Endodermal cell (in vitro differentiated cells): ENCODE data around the gene FBRSL1. TPM values are rescaled to one million over a fixed set of nuclear protein-coding genes. Genes with fewer than 3 reads are reported as not detected.
A peak's percentile ranks its signal among the peaks of the same experiment; 100 is the strongest.

ENCODE experiments used
- DNase-seq: peaks from one replicate; pipeline ENCODE4 v3.0.0-alpha.2; 2017
- H3K27ac ChIP-seq: 2 replicates; pipeline ENCODE4 v1.5.1; 2013; ENCODE audit warnings: mild to moderate bottlenecking, low read depth, low read length, moderate library complexity
- H3K27me3 ChIP-seq: 2 replicates; pipeline ENCODE4 v1.6.1; 2013; ENCODE audit warnings: mild to moderate bottlenecking, low read length, moderate library complexity; ENCODE audit not compliant: insufficient read depth, control insufficient read depth, poor library complexity, severe bottlenecking
- H3K36me3 ChIP-seq: 2 replicates; pipeline ENCODE4 v1.7.0; 2013; ENCODE audit warnings: mild to moderate bottlenecking, low read length, moderate library complexity; ENCODE audit not compliant: control insufficient read depth, insufficient read depth
- H3K4me1 ChIP-seq: one replicate; pipeline ENCODE4 v1.7.0; 2013; ENCODE audit warnings: low read length; ENCODE audit not compliant: control insufficient read depth, insufficient read depth
- H3K4me3 ChIP-seq: 2 replicates; pipeline ENCODE4 v1.5.1; 2013; ENCODE audit warnings: mild to moderate bottlenecking, low read length, moderate library complexity
- H3K9ac ChIP-seq: 2 replicates; pipeline ENCODE4 v1.6.1; 2013; ENCODE audit warnings: mild to moderate bottlenecking, low read length, moderate library complexity; ENCODE audit not compliant: poor library complexity, severe bottlenecking; ENCODE audit errors: extremely low read depth
- H3K9me3 ChIP-seq: 2 replicates; pipeline ENCODE4 v1.6.1; 2013; ENCODE audit warnings: mild to moderate bottlenecking, low read length, moderate library complexity; ENCODE audit not compliant: control insufficient read depth
- H3K27ac Mint-ChIP-seq: 2 replicates; pipeline ENCODE4 v1.8.0; 2020; ENCODE audit warnings: mixed read lengths
- H3K27me3 Mint-ChIP-seq: 2 replicates; pipeline ENCODE4 v1.8.0; 2021; ENCODE audit warnings: mild to moderate bottlenecking, mixed read lengths; ENCODE audit not compliant: insufficient read depth
- H3K36me3 Mint-ChIP-seq: 2 replicates; pipeline ENCODE4 v1.8.0; 2020; ENCODE audit warnings: low read depth, mixed read lengths
- H3K4me1 Mint-ChIP-seq: 2 replicates; pipeline ENCODE4 v1.8.0; 2020; ENCODE audit warnings: mixed read lengths
- H3K4me3 Mint-ChIP-seq: 2 replicates; pipeline ENCODE4 v1.8.0; 2020; ENCODE audit warnings: mild to moderate bottlenecking, moderate library complexity, mixed read lengths
- H3K9me3 Mint-ChIP-seq: 2 replicates; pipeline ENCODE4 v1.8.0; 2020; ENCODE audit warnings: mild to moderate bottlenecking, mixed read lengths
- CTCF ChIP-seq: fragments of 200-600 bp; sonication (generic); conservative IDR thresholded peaks from 2 replicates; pipeline ENCODE4 v1.5.0; 2021; ENCODE audit warnings: antibody characterized with exemption, mild to moderate bottlenecking
- WGBS, 2 experiments: methylation state at CpG; one replicate each; pipeline versions ENCODE4 v1.1.5 to v1.1.7; 2013; ENCODE audit warnings: missing lambda C conversion rate in 2 of 2, mixed read lengths in 1 of 2; ENCODE audit not compliant: insufficient coverage in 1 of 2, insufficient read length in 1 of 2; 5-methylcytosine and 5-hydroxymethylcytosine counted together
- total RNA-seq, 2 donors: library from RNA; stranded (reverse); fragmentation: NEBNext Ultra II Directional in 1 of 2; extraction: Animal tissue kit (Norgen Biotek cat#: 25700) in 1 of 2; gene quantifications; 2 replicates in 1 of 2; 3 replicates in 1 of 2; pipeline ENCODE4 v1.2.1, GENCODE V29; 2021

The FBRSL1 gene
- total RNA-seq, 2 donors from 2014 or later = 74.9 to 92.3 TPM

- no peaks in the 10 kb centered on the region for H3K36me3 Mint-ChIP-seq
- H3K36me3 ChIP-seq = no peaks in the 10 kb centered on the region
- WGBS, 2 experiments = 90 to 92% methylated on average over 13 to 27 of the region's 28 CpGs
- no peak for DNase-seq
- no peaks in the 10 kb centered on the region for H3K9me3 ChIP-seq
- no peak overlapping the region for H3K4me3 Mint-ChIP-seq
- H3K27me3 Mint-ChIP-seq = no peaks in the 10 kb centered on the region
- no peak overlapping the region for H3K27ac Mint-ChIP-seq
- H3K9me3 Mint-ChIP-seq = no peaks in the 10 kb centered on the region
- H3K4me1 ChIP-seq = no peaks in the 10 kb centered on the region
- peaks cover 5% of the 10 kb centered on the region for H3K4me1 Mint-ChIP-seq
- H3K27ac ChIP-seq = no peak overlapping the region
- H3K27me3 ChIP-seq = no peaks in the 10 kb centered on the region
- no peak for TF ChIP-seq CTCF
- no peak overlapping the region for H3K9ac ChIP-seq
- no peak overlapping the region for H3K4me3 ChIP-seq
Observed at GRCh38 chr12:132497514-132498405, 7.8 kb downstream of the FBRSL1 start.

GRCh38 chr12:132498931-132499330 is 9.0 kb downstream of the FBRSL1 start:
- no peaks in the 10 kb centered on the region for H3K27me3 ChIP-seq
- H3K9me3 Mint-ChIP-seq = no peaks in the 10 kb centered on the region
- no peak overlapping the region for H3K4me3 ChIP-seq
- H3K9ac ChIP-seq = no peak overlapping the region
- no peak overlapping the region for H3K27ac ChIP-seq
- peaks cover 5% of the 10 kb centered on the region for H3K4me1 Mint-ChIP-seq
- H3K27ac Mint-ChIP-seq = no peak overlapping the region
- TF ChIP-seq CTCF = no peak
- no peak overlapping the region for H3K4me3 Mint-ChIP-seq
- H3K36me3 Mint-ChIP-seq = no peaks in the 10 kb centered on the region
- H3K4me1 ChIP-seq = no peaks in the 10 kb centered on the region
- H3K9me3 ChIP-seq = no peaks in the 10 kb centered on the region
- 94 to 100% methylated on average over 5 to 12 of the region's 12 CpGs for WGBS, 2 experiments
- no peaks in the 10 kb centered on the region for H3K27me3 Mint-ChIP-seq
- no peak for DNase-seq
- no peaks in the 10 kb centered on the region for H3K36me3 ChIP-seq

GRCh38 chr12:132500142-132500855 is 10.3 kb downstream of the FBRSL1 start:
- Histone ChIP-seq H3K27me3 (no peaks in the 10 kb centered on the region), H3K4me3 (no peak overlapping the region), H3K9me3 (no peaks in the 10 kb centered on the region), H3K9ac (no peak overlapping the region), H3K36me3 (no peaks in the 10 kb centered on the region), H3K27ac (no peak overlapping the region), H3K4me1 (no peaks in the 10 kb centered on the region)
- H3K27me3 Mint-ChIP-seq = no peaks in the 10 kb centered on the region
- no peak overlapping the region for H3K27ac Mint-ChIP-seq
- peak; percentile 90 for DNase-seq
- no peaks in the 10 kb centered on the region for H3K9me3 Mint-ChIP-seq
- H3K36me3 Mint-ChIP-seq = no peaks in the 10 kb centered on the region
- 91 to 95% methylated on average over 12 to 19 of the region's 19 CpGs for WGBS, 2 experiments
- peaks cover 7% of the 10 kb centered on the region for H3K4me1 Mint-ChIP-seq
- TF ChIP-seq CTCF = no peak
- H3K4me3 Mint-ChIP-seq = no peak overlapping the region
